NCI-H526 treated with DMSO at 0.1 percent for 48 hours (cell line): ENCODE data around the gene TBC1D32.
"Not testable (repeated sequence)": the region's sequence is repeated elsewhere in the genome, so short reads cannot be mapped to it uniquely, and the experiment has no call there.

Experiments used
- DNase-seq: peaks from one replicate; lab custom pipeline; 2025; lab: John Stamatoyannopoulos, UW

TBC1D32 gene

GRCh38 chr6:121319603-121320002 lies 14.7 kb downstream of the TBC1D32 start:
- no peak for DNase-seq

- no peak for DNase-seq
Measured at GRCh38 chr6:121319112-121319553, 15.1 kb downstream of the TBC1D32 start.

GRCh38 chr6:121314381-121315112 lies 19.7 kb downstream of the TBC1D32 start:
- no peak for DNase-seq

GRCh38 chr6:121311814-121312213 lies 22.5 kb downstream of the TBC1D32 start:
- not testable (repeated sequence) for DNase-seq

- DNase-seq: no peak
Measured at GRCh38 chr6:121310495-121310894, 23.8 kb downstream of the TBC1D32 start.

- DNase-seq: no peak
Measured at GRCh38 chr6:121309768-121310469, 24.4 kb downstream of the TBC1D32 start.

GRCh38 chr6:121305957-121306607 lies 28.2 kb downstream of the TBC1D32 start:
- peak; percentile 19 for DNase-seq

- no peak for DNase-seq
Measured at GRCh38 chr6:121302882-121303281, 31.4 kb downstream of the TBC1D32 start.

- DNase-seq: not testable (repeated sequence)
Measured at GRCh38 chr6:121301156-121301555, 33.1 kb downstream of the TBC1D32 start.

GRCh38 chr6:121297694-121298093 lies 36.6 kb downstream of the TBC1D32 start:
- DNase-seq: no peak

GRCh38 chr6:121285041-121285440 lies 49.2 kb downstream of the TBC1D32 start:
- no peak for DNase-seq

- no peak for DNase-seq
Measured at GRCh38 chr6:121274666-121275295, 59.5 kb downstream of the TBC1D32 start.

GRCh38 chr6:121263742-121264141 lies 70.5 kb downstream of the TBC1D32 start:
- no peak for DNase-seq

GRCh38 chr6:121260651-121261102 lies 73.6 kb downstream of the TBC1D32 start:
- DNase-seq: no peak

- DNase-seq: no peak
Measured at GRCh38 chr6:121247386-121247785, 86.9 kb downstream of the TBC1D32 start.

GRCh38 chr6:121242386-121242785 lies 91.9 kb downstream of the TBC1D32 start:
- DNase-seq: no peak

- DNase-seq: no peak
Measured at GRCh38 chr6:121237859-121238258, 96.4 kb downstream of the TBC1D32 start.

GRCh38 chr6:121236984-121237383 lies 97.3 kb downstream of the TBC1D32 start:
- no peak for DNase-seq

GRCh38 chr6:121235386-121235785 lies 98.9 kb downstream of the TBC1D32 start:
- no peak for DNase-seq

GRCh38 chr6:121223930-121224329 lies 110.3 kb downstream of the TBC1D32 start:
- DNase-seq: no peak

GRCh38 chr6:121223212-121223611 lies 111.1 kb downstream of the TBC1D32 start:
- no peak for DNase-seq

- DNase-seq: no peak
Measured at GRCh38 chr6:121222656-121223055, 111.6 kb downstream of the TBC1D32 start.
